Measurements from ENCODE around the gene LRRC58. TPM values are rescaled to one million over a fixed set of nuclear protein-coding genes. Genes with fewer than 3 reads are reported as not detected.

LRRC58 gene
- total RNA-seq, 1 experiment from 2014 or later, result 69.9 TPM

DNA sequence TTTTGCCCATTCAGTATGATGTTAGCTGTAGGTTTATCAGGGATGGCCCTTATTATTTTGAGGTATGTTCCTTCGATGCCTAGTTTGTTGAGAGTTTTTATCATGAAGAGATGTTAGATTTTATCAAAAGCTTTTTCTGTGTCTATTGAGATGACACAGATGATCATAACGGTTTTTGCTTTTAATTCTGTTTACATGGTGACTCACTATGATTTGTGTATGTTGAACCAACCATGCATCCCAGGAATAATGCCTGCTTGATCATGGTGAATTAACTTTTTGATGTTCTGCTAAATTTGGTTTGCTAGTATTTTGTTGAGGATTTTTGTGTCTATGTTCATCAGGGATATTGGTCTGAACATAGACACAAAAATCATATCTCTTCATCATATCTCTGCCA lies 72.4 kb downstream of the LRRC58 start:
- DNase-seq (ENCODE audit: low spot score), result no peak

DNA sequence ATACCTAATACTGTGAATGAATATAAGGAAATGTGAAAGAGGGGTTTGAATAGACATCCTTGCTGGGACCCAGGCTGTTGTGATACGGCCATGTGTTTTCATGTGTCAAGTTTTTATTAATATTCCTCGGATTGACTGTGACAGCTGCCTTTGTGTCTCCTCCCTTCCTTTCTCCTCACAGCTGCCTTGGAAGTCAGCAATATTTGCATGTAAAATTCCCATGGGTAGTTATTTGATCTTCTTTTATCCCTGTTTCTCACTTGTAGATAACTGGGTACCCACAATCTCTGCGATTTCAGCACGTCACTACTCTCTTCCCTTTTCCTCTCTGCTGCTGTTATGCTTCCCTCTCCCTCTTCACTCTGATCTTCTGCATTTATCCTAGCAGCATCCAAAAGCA lies 73.5 kb downstream of the LRRC58 start:
- DNase-seq (ENCODE audit: low spot score), result no peak

DNA sequence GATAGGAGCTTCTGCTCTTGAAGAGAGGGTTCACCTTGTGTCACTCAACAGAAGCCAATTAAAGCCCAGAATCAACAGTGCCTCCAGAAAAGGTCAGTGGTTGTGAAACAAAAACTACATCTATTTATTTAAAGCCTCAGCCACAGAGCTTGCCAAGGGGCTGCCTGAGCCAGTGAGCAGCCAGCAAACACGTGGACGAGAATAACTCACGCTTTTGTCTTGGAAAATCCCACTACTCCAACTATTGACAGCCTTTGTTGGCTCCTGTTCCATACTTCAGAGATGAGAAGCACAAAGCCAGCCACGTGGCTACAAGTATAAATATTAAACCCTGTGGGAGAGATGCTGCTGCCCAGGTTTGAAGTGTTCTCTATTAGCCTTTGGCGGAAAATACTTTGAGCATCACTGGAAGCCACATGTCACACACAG lies 74.4 kb downstream of the LRRC58 start:
- no peak for DNase-seq (ENCODE audit: low spot score)

Other genes with a start within 250 kb of the LRRC58 start
- gene GPR156, start 64.1 kb downstream of the LRRC58 start, total RNA-seq (2014; rRNA removed; shearing (Covaris generic)), result 1.1 and 1.6 TPM in 2 replicates
- gene FSTL1, start 101.6 kb upstream of the LRRC58 start, total RNA-seq (2014; rRNA removed; shearing (Covaris generic)), result 812 and 991 TPM in 2 replicates
- 203 and 290 TPM in 2 replicates for gene NDUFB4, start 247.0 kb upstream of the LRRC58 start, total RNA-seq (2014; rRNA removed; shearing (Covaris generic))